Kidney (tissue), 14 donors: Measurements from ENCODE around the gene LPCAT2. TPM values are rescaled to one million over a fixed set of nuclear protein-coding genes. Genes with fewer than 3 reads are reported as not detected.
A peak's percentile ranks its signal among the peaks of the same experiment; 100 is the strongest.

Experiments
- DNase-seq, 5 donors: peaks; one replicate each; pipeline ENCODE4 v3.0.0-alpha.2; 2013 to 2020
- FAIRE-seq: peaks from 2 replicates; lab custom pipeline; 2012; peaks lifted over from hg19 to GRCh38; lab: Jason Lieb, UNC
- H3K27ac ChIP-seq, 2 donors: one replicate each; pipeline ENCODE4 v1.7.0; 2013; ENCODE audit warnings: low read depth in 2 of 2, low read length in 2 of 2, inconsistent platforms in 1 of 2
- H3K27me3 ChIP-seq: one replicate; pipeline ENCODE4 v1.7.1; 2013; ENCODE audit warnings: low read length, inconsistent platforms; ENCODE audit not compliant: control insufficient read depth, insufficient read depth
- H3K36me3 ChIP-seq, 3 donors: one replicate each; pipeline versions ENCODE4 v1.7.0 to v1.7.1; 2013; ENCODE audit warnings: low read length in 3 of 3, control low read depth in 1 of 3, inconsistent platforms in 1 of 3; ENCODE audit not compliant: insufficient read depth in 3 of 3, control insufficient read depth in 2 of 3
- H3K4me1 ChIP-seq, 3 donors: one replicate each; pipeline versions ENCODE4 v1.7.0 to v1.7.1; 2013; ENCODE audit warnings: low read length in 3 of 3, inconsistent platforms in 1 of 3, low read depth in 1 of 3; ENCODE audit not compliant: control insufficient read depth in 2 of 3, insufficient read depth in 2 of 3
- H3K4me3 ChIP-seq, 3 donors: one replicate each; pipeline versions ENCODE4 v1.7.0 to v1.8.1; 2013; ENCODE audit warnings: low read length in 3 of 3, control low read depth in 1 of 3, inconsistent platforms in 1 of 3
- H3K9ac ChIP-seq, 3 donors: one replicate each; pipeline versions ENCODE4 v1.7.0 to v1.7.1; 2013; ENCODE audit warnings: low read length in 3 of 3, control low read depth in 1 of 3, inconsistent platforms in 1 of 3
- H3K9me3 ChIP-seq, 3 donors: one replicate each; pipeline versions ENCODE4 v1.7.0 to v1.7.1; 2013; ENCODE audit warnings: low read length in 3 of 3, control low read depth in 1 of 3, inconsistent platforms in 1 of 3; ENCODE audit not compliant: control insufficient read depth in 2 of 3, insufficient read depth in 1 of 3
- intact Hi-C: fragments of 100-400 bp; cut with DNase I; formaldehyde crosslinking; loops from one replicate; pipeline ENCODE4 v1.11.1; 2022
- polyA plus RNA-seq: library from polyadenylated mRNA; stranded (reverse); fragments of 350-450 nt; fragmentation: Illumina TruSeq; extraction: RNeasy Lipid Tissue Mini Kit (QIAGEN cat#74804); gene quantifications from one replicate; pipeline ENCODE4 v1.2.3, GENCODE V29; 2014; ENCODE audit warnings: low read depth, low replicate concordance; ENCODE audit not compliant: insufficient read depth
- total RNA-seq: library from RNA; stranded (reverse); fragmentation: NEBNext Ultra II Directional; extraction: Animal tissue kit (Norgen Biotek cat#: 25700); gene quantifications from one replicate; pipeline ENCODE4 v1.2.1, GENCODE V29; 2021
- TF ChIP-seq, protein P1 (sequence below): IDR thresholded peaks from 3 replicates; pipeline ENCODE4 v1.5.1; 2012; ENCODE audit warnings: mild to moderate bottlenecking, moderate library complexity, borderline replicate concordance; ENCODE audit not compliant: insufficient read depth; ENCODE audit errors: extremely low read depth
- donor health status: control.
- donor health status: control.
- donor health status: control.
- donor health status: control.
- donor health status: control.
- donor health status: DM: yes; HTN: yes; CAD: no.
- donor health status: Normal renal cell carcinoma (clear cell type).

Gene LPCAT2
- total and polyA plus RNA-seq, 2 donors from 2014 or later, result 7.7 to 20.6 TPM

DNA sequence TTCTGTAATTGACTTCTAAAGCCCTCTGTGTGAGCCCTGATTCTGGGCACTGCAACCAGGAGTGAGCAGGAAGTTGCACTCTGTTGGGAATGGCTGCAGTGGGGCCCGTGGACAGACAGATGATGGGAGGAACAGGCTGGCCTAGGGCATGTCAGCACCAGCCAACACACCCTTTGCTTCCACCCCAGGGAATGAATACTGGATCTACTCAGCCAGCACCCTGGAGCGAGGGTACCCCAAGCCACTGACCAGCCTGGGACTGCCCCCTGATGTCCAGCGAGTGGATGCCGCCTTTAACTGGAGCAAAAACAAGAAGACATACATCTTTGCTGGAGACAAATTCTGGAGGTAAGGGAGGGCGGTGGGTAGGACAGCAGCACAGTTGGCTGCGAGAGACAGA lies 10.8 kb upstream of the LPCAT2 start:
- Histone ChIP-seq H3K27me3 (no peaks in the 10 kb centered on the region), H3K9ac (no peak overlapping the region), H3K4me3 (no peak overlapping the region), H3K9me3 (no peaks in the 10 kb centered on the region), H3K4me1 (peaks cover 4 to 40% (median 25%) of the 10 kb centered on the region in 3 donors), H3K36me3 (no peaks in the 10 kb centered on the region), H3K27ac (no peak overlapping the region)
- FAIRE-seq (no peak), DNase-seq (peak in 1 of 5 donors; percentile 2)
- TF ChIP-seq, protein P1, sequence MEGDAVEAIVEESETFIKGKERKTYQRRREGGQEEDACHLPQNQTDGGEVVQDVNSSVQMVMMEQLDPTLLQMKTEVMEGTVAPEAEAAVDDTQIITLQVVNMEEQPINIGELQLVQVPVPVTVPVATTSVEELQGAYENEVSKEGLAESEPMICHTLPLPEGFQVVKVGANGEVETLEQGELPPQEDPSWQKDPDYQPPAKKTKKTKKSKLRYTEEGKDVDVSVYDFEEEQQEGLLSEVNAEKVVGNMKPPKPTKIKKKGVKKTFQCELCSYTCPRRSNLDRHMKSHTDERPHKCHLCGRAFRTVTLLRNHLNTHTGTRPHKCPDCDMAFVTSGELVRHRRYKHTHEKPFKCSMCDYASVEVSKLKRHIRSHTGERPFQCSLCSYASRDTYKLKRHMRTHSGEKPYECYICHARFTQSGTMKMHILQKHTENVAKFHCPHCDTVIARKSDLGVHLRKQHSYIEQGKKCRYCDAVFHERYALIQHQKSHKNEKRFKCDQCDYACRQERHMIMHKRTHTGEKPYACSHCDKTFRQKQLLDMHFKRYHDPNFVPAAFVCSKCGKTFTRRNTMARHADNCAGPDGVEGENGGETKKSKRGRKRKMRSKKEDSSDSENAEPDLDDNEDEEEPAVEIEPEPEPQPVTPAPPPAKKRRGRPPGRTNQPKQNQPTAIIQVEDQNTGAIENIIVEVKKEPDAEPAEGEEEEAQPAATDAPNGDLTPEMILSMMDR, result no peak
- intact Hi-C loops, result no loop called here

DNA sequence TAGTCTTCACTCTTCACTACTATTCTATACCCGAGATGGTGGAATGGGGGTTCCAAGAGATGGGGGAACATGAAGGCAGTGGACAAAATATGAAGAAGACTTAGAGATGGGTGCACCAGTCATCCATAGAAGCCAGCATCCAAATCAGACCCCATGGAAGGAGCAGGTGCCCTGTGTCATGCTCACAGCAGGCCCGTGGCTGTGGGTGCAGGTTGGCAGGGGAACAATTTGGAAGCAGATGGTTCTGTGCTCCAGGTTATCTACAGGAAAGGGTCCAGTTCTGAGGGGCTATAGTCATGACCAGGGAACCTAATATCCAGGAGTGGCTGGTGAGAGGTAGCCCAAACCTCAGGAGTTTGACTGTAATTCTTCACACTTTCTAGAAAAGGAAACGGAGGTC lies 9.6 kb upstream of the LPCAT2 start:
- H3K9ac ChIP-seq, result no peak overlapping the region
- H3K27me3 ChIP-seq, result no peaks in the 10 kb centered on the region
- no peak overlapping the region for H3K27ac ChIP-seq
- no peak overlapping the region for H3K4me3 ChIP-seq
- intact Hi-C loops, result no loop called here
- FAIRE-seq, result no peak
- no peaks in the 10 kb centered on the region for H3K36me3 ChIP-seq
- TF ChIP-seq, protein P1, result no peak
- peak in 1 of 5 donors; percentile 16 for DNase-seq
- peaks cover 4 to 49% (median 31%) of the 10 kb centered on the region in 3 donors for H3K4me1 ChIP-seq
- no peaks in the 10 kb centered on the region for H3K9me3 ChIP-seq

DNA sequence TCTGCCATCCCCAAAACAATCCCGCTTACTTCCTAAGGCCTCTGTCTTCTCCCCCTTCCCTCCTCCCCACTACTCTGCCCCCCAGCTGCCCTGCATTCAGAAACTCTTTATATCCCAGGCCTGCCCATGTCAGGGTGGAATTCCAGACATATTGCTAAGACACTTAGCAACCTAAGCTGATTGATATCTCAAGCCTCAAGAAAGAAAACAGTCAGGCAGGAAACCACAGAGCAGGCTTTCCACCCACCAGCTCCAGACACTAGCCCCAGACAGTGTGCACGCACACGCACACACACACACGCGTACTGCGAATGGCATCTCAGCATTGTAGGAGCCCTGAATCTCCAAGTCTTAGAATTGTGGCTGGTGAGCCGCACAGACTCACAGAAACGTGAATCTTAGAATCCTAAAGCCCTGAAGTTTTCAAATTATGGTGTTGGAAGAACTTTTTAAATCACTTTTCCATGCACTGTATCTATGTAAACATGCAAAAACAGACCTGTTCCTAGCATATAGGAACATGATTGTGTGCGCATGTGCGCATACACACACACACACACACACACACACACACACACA lies 8.8 kb upstream of the LPCAT2 start:
- Histone ChIP-seq H3K9me3 (no peaks in the 10 kb centered on the region), H3K4me1 (peaks cover 4 to 44% (median 27%) of the 10 kb centered on the region in 3 donors), H3K9ac (no peak overlapping the region), H3K27me3 (no peaks in the 10 kb centered on the region), H3K4me3 (no peak overlapping the region), H3K36me3 (no peaks in the 10 kb centered on the region), H3K27ac (peak overlapping the region; percentile 0 to 34)
- peak in 4 of 5 donors; percentile 38 to 48 (median 46) for DNase-seq
- no peak for FAIRE-seq
- TF ChIP-seq, protein P1, result no peak
- intact Hi-C loops, result no loop called here
